GM15510 (cell line): ENCODE measurements around the gene DCLK2.

ENCODE experiments used
- POLR2A ChIP-seq: IDR thresholded peaks from 3 replicates; pipeline ENCODE4 v1.6.1; 2011; ENCODE audit warnings: borderline replicate concordance; ENCODE audit not compliant: insufficient read length; ENCODE audit errors: extremely low read depth

The DCLK2 gene

GRCh38 chr4:150217192-150217591 is 138.9 kb downstream of the DCLK2 start:
- no peak for TF ChIP-seq POLR2A

DNA sequence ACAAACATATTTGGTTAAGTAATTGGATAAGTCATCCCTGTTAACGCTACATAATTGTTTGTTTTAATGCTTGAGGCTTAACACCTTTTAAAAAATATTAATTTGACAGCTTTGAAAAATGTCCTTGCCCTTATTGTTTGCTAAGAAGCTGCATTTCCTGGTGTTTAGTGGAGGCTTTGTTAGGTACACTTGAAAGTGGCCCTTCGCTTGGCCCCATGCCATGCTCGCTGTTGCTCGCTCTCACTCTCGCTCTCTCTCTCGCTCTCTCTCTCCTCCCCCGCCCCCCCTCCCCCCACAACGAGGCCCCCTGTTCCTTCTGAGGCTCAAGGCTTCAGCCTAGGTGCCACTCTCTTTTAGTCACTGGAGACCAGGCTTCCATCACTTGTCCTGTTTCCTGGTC is 139.6 kb downstream of the DCLK2 start:
- no peak for TF ChIP-seq POLR2A

DNA sequence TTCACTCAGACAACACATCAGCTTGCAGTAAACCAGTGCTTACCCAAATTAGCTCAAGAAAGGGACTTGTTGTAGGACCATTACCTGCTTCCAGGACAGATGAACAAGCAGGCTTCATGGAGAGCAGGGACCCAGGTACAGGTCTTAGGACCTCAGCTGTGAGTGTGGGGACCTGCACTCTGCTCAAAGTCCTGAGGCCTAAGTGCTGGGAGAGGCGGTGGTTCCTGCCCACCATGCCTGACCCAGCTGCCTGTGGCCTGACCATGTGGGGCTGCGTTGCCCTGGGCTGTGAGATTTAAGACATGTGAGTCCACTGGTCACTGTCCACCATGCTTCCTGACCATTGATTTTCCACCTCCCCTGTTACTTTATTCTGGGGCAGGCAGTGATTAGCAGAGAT is 140.2 kb downstream of the DCLK2 start:
- no peak for TF ChIP-seq POLR2A

- TF ChIP-seq POLR2A, result no peak
Observed at GRCh38 chr4:150219841-150220240, 141.6 kb downstream of the DCLK2 start.

DNA sequence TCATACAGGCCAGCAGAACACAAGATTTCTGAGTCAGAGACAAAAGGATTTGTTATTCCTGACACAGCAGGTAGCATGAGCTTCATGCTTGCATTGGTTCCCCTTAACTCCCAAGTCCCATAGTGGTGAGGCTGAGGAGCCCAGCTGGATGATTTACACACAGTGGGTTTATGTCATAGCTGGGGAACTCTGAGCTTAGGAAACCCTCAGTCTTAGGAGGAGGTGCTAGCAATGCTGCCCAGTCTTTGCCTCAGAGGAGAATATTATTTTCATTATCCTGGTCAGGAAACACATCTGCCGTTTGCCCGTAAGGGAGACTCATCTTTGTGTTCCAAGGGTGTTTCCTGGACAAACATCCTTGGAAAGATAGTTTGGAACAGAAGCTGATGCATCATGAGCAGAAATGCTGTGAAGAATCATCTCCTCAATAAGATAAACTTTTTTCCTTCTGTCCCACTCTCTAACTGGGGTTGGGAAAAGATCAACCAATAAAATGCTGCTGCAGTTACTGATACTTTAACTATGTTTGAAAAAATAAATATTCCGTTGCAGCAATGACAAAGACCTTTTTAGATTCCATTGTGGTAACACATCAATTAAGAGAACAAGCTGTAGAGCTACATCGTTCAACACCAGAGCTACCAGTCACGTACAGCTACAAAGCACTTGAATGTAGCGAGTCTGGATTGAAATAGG is 146.8 kb downstream of the DCLK2 start:
- TF ChIP-seq POLR2A, result no peak

DNA sequence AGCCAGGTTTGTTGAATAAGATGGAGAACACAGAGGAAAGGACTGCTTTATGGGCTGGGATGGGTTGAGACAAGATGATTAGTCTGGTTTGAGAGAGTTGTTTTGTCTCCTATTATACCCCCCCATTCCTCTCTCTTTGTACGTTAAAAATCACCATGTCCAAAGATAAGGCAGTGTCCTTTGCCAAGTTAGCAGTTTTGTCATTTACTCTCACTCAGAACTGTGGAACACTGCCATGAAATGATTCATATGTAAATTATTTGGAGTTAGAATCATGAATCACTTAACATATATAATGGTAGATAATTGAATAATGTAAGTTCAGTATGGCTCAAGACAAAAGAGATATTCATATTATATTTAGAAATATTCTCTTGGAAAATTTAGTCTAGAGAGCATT is 151.3 kb downstream of the DCLK2 start:
- no peak for TF ChIP-seq POLR2A

DNA sequence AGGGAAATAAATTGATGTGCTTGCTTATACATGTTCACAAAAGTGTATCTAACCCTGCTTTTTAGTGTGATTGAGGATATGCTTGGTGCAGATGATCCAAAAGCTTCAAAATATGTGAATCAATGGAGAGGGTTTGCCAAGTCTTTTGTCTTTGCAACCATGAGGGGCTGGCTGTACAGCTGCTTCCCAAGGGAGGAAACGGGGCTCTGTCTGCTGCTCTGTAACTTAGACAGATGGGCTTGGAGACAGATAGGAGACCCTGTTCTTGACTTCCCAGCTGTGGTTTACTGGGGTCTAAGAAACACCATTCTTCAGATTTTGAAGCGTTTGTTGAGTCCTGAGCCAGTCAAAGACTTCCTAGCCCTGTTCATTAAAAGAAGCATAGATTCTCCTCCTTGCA is 152.3 kb downstream of the DCLK2 start:
- TF ChIP-seq POLR2A, result no peak

- TF ChIP-seq POLR2A, result no peak
Observed at GRCh38 chr4:150231107-150231770, 153.0 kb downstream of the DCLK2 start.

DNA sequence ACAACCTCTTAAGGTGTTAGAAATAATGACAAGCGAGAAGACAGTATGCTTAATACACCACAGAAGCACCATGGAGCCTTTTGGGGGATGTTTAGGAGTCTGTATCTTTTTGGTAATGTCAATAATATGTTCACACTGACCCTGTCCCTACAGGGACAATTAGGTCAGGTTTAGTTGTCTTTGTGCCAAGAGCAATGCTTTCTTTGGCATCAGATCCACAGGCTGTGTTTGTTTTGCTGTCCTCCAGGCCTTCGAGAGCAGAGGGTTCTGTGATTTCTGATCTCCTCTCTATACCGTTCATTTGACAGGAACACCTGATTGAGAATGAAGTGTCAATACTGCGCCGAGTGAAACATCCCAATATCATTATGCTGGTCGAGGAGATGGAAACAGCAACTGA is 153.8 kb downstream of the DCLK2 start:
- TF ChIP-seq POLR2A, result no peak

GRCh38 chr4:150234246-150234645 is 156.0 kb downstream of the DCLK2 start:
- TF ChIP-seq POLR2A, result no peak

DNA sequence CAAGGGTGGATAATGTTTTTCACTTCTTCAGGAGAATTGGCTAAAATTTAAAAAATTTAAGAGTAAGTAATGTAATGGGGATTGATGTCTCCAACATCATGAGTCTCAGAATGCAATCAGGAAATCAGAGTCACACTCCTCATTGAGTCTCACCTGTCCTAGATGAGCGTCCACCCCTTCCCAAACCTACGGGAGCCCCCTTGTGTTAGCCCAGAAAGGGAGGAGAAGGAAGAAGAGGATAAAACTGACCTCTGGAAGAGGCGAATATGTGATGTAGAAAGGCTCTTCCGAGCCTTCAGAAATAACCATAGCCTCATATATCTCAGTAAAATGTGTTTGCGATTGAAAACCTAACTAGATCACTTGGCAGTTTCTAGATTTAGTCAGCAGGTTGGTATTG is 157.1 kb downstream of the DCLK2 start:
- no peak for TF ChIP-seq POLR2A

DNA sequence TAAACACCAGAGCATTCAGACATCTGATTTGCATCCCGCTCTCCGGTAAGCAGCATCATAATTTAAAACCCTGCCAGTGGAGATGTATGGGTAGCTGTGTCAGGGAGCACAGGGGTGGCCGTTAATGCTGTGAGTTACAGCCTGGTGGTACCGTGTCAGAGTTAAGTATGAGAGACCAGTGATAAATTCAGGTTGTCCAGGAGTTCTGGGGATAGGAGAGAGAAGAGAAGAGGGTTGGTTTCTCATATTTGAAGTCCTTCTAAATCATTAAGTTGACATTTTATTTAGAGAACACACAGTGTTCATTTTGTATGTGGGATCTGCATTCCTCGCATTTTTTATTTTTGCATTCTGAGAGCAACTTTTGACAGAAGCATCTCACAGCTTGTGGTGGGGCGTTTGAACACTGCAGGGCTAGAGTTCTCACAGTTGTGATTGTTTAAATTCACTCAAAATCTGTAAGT is 157.6 kb downstream of the DCLK2 start:
- no peak for TF ChIP-seq POLR2A

- TF ChIP-seq POLR2A, result no peak
Observed at GRCh38 chr4:150236626-150237025, 158.4 kb downstream of the DCLK2 start.

DNA sequence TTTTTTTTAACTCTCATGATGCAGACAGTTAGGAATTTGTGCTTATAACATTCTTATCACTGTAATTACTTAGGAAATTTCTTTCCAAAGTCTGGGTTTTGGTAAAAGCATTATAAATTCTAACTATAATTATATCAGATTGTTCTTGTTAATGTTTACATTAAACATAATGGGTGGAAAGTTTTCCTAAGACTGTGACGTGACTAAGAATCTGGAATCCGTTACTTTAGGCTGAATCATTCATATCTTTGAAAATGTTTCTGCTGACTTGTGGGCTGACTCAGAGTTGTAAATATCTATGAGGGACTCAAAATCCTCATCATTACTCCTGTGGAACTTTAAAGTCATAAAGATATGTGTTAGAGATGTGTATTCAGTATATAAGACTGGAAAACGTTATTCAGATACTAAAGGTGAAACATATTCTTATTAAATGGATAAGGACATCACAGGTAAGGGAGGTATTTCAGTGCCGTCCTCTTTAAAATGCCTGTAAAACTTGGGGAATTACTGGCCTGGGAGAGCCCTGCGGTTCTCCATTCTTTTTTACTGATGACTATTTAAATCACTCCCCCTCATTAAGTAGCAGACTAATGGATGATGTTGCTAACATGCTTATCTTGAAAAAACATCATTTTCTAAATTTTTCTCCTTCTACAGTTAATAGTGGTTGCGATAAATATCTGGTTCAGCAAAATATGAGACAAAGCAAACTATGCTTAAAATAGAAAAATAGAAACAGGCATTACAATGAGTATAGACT is 159.0 kb downstream of the DCLK2 start:
- no peak for TF ChIP-seq POLR2A

DNA sequence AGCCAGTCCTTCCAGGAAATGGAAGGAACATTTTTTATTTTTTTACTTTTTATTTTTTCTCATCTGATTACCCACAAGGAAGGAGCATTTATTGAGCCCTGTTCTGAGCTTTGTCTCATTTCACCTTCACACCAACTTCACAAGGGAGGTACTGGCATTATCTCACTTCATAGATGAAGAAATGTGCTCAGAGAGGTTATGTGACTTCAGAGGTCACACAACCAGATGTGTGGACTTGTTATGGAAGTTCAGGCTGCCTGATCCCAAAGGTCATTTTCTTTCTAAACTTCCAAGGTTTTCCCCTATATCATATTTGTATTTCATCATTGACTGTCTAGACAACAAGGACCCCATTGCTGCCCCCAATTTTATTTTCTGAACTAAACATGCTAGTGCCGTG is 160.3 kb downstream of the DCLK2 start:
- no peak for TF ChIP-seq POLR2A
